Common myeloid progenitor, CD34-positive (primary cell): Measurements from ENCODE around the gene PIK3AP1.

Experiments used
- CTCF ChIA-PET: fragments of 350-600 bp; sonication (Branson Sonifier 250); formaldehyde crosslinking; loops from one replicate; lab custom pipeline; 2021; ENCODE audit warnings: antibody characterized with exemption; lab: Charles Lee
- POLR2A ChIA-PET: fragments of 350-600 bp; sonication (Branson Sonifier 250); formaldehyde crosslinking; loops from one replicate; lab custom pipeline; 2021; ENCODE audit warnings: antibody characterized with exemption; lab: Charles Lee
- DNase-seq, 3 donors: peaks; one replicate each; pipeline versions ENCODE4 v3.0.0 to v3.0.0-alpha.2; 2013
- H3K27ac ChIP-seq, 2 experiments: 1 replicate in 1 of 2; 2 replicates in 1 of 2; pipeline ENCODE4 v1.7.0; 2013; ENCODE audit warnings: inconsistent platforms in 2 of 2, low read length in 2 of 2, mild to moderate bottlenecking in 2 of 2, low read depth in 1 of 2, moderate library complexity in 1 of 2; ENCODE audit not compliant: severe bottlenecking in 2 of 2, insufficient read depth in 1 of 2, poor library complexity in 1 of 2
- H3K27me3 ChIP-seq, 5 experiments: replicated peaks in 2 of 5; 1 replicate in 3 of 5; 2 replicates in 2 of 5; pipeline versions ENCODE4 v1.6.1 to v1.7.0; 2013; ENCODE audit warnings: low read length in 4 of 5, mild to moderate bottlenecking in 2 of 5, moderate library complexity in 2 of 5, inconsistent platforms in 1 of 5; ENCODE audit not compliant: insufficient read depth in 5 of 5, control insufficient read depth in 4 of 5
- H3K36me3 ChIP-seq, 4 experiments: 1 replicate in 2 of 4; 2 replicates in 2 of 4; pipeline versions ENCODE4 v1.6.1 to v1.7.0; 2013; ENCODE audit warnings: low read length in 3 of 4, control low read depth in 1 of 4, mild to moderate bottlenecking in 1 of 4; ENCODE audit not compliant: control insufficient read depth in 4 of 4, insufficient read depth in 4 of 4
- H3K4me1 ChIP-seq, 4 experiments: 1 replicate in 3 of 4; 2 replicates in 1 of 4; pipeline versions ENCODE4 v1.6.1 to v1.7.1; 2013; ENCODE audit warnings: low read length in 3 of 4, mild to moderate bottlenecking in 3 of 4, control low read depth in 1 of 4, inconsistent platforms in 1 of 4, moderate library complexity in 1 of 4; ENCODE audit not compliant: control insufficient read depth in 4 of 4, insufficient read depth in 4 of 4; ENCODE audit errors: control extremely low read depth in 1 of 4
- H3K4me3 ChIP-seq, 7 experiments: 1 replicate in 4 of 7; 2 replicates in 3 of 7; pipeline versions ENCODE4 v1.5.1 to v1.7.0; 2013; ENCODE audit warnings: mild to moderate bottlenecking in 7 of 7, low read length in 6 of 7, moderate library complexity in 6 of 7, inconsistent platforms in 2 of 7, low read depth in 2 of 7, control low read depth in 1 of 7; ENCODE audit not compliant: insufficient read depth in 4 of 7, control insufficient read depth in 1 of 7; ENCODE audit errors: extremely low read depth in 1 of 7
- H3K9me3 ChIP-seq, 5 experiments: 1 replicate in 4 of 5; 2 replicates in 1 of 5; pipeline versions ENCODE4 v1.6.1 to v1.7.1; 2013; ENCODE audit warnings: low read length in 4 of 5, mild to moderate bottlenecking in 2 of 5, inconsistent platforms in 1 of 5, low read depth in 1 of 5, moderate library complexity in 1 of 5; ENCODE audit not compliant: control insufficient read depth in 4 of 5, insufficient read depth in 2 of 5; ENCODE audit errors: control extremely low read depth in 1 of 5
- WGBS: methylation state at CpG from one replicate; pipeline ENCODE4 v1.1.5; 2013; ENCODE audit not compliant: insufficient coverage; 5-methylcytosine and 5-hydroxymethylcytosine counted together

PIK3AP1 gene

DNA sequence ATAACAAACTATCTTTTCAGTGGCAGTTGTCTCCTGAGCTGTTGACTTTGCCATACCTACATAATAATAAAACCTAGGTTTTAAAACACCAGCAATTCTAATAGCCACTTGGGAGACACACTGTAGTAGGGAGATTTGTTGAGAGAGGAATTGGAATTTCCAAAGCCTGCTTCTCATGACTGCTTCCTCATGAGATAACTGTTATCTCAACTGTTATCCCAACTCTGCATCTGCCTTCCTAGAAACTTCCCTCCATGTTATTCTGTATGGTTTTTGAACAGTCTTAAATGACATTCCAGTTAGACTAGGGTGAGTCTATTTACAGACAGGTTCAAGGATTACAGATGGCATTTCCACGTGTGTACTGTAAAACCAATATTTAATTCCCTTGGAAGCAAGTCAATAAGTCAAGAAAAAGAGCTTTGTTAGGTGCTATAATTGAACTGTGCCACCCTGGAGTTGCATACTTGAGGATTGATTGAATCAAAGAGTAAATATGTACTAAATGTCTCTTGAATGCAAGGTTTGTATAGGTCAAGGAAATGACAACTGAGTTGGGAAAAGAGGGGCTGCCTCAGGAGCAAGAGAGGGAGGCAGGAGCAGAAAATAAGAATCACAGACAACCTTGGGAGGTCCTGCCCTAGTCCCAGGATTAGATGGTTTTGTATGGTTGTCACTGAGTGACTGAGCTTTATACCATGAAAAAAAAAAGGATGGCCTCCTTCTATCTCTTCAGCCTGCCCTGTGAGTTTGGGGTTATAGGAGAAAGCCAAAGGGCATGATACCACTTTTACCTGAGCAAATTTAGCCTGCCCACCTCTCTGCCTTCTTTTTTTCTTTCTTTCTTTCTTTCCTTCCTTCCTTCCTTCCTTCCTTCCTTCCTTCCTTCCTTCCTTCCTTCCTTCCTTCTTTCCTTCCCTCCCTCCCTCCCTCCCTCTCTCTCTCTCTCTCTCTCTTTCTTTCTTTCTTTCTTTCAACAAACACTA is 123.6 kb downstream of the PIK3AP1 start:
- 90% methylated on average over 1 of the region's 1 CpG for WGBS
- peaks cover 12 to 71% (median 36%) of the 10 kb centered on the region in 4 experiments for H3K36me3 ChIP-seq
- POLR2A ChIA-PET = no interaction called here

DNA sequence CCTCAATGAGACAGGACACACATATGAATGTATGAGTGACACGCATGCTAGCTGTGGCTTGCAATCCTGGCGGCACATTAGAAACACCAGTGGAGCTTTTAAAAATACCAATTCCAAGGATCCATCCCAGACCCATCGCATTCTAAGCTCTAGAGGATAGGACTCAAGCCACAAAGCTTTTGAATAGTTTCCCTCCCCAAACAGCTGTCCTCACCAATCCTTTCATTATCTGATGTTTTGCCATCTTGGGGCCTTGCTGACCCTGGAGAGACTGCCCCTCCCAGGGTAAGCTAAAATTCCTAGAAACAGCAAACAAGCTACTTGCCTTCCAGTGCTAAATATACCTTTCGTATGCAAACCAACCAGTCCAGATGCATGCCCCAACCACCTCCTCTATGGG is 124.6 kb downstream of the PIK3AP1 start:
- CTCF ChIA-PET = interaction anchor here (1.4 kb wide), 1 partner anchor 201 kb away, joined by 4 read pairs; no protein-coding TSS in a partner anchor
- Histone ChIP-seq H3K9me3 (peaks cover 0 to 10% (median 0%) of the 10 kb centered on the region in 5 experiments), H3K27ac (no peak overlapping the region), H3K36me3 (peaks cover 7 to 68% (median 35%) of the 10 kb centered on the region in 4 experiments), H3K4me1 (peaks cover 0 to 14% (median 11%) of the 10 kb centered on the region in 4 experiments), H3K4me3 (no peak overlapping the region), H3K27me3 (no peaks in the 10 kb centered on the region)
- POLR2A ChIA-PET = no interaction called here
- 95% methylated on average over 3 of the region's 4 CpGs for WGBS
- no peak for DNase-seq

More for the DNA sequence above, 123.6 kb downstream of the PIK3AP1 start:
- Histone ChIP-seq H3K27ac (no peak overlapping the region), H3K4me1 (peaks cover 0 to 12% (median 10%) of the 10 kb centered on the region in 4 experiments), H3K27me3 (no peaks in the 10 kb centered on the region), H3K9me3 (peaks cover 0 to 10% (median 0%) of the 10 kb centered on the region in 5 experiments), H3K4me3 (no peak overlapping the region)
- CTCF ChIA-PET = interaction anchor here (1.4 kb wide), 1 partner anchor 202 kb away, joined by 4 read pairs; no protein-coding TSS in a partner anchor
- no peak for DNase-seq

DNA sequence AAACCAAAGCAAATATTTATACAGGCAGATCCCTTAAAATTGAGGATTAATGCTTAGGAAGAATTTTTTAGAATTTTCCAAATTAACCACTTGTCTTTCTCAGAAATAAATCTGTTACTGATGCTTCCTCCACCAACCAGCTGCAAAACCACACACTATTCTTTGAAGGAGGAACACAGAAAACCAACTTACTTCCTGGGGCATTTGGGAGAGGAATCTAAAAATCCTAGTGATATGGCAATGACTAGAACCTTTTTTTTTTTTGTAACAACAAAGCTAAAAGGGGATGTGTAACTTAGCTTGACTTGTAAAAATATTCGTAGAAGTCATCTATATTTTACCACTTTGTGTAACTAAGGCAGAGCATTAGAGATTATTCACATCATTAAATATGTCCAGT is 128.4 kb downstream of the PIK3AP1 start:
- Histone ChIP-seq H3K4me3 (no peak overlapping the region), H3K27ac (no peak overlapping the region), H3K4me1 (peaks cover 11 to 30% (median 27%) of the 10 kb centered on the region in 4 experiments), H3K9me3 (peaks cover 0 to 10% (median 0%) of the 10 kb centered on the region in 5 experiments), H3K27me3 (peaks cover 0 to 5% (median 0%) of the 10 kb centered on the region in 5 experiments), H3K36me3 (peaks cover 2 to 39% (median 17%) of the 10 kb centered on the region in 4 experiments)
- CTCF ChIA-PET = interaction anchor here (1.5 kb wide), 1 partner anchor 12 kb away, joined by 4 read pairs; no protein-coding TSS in a partner anchor
- POLR2A ChIA-PET = no interaction called here
- no CpG with 5 or more reads among the region's 1 CpG for WGBS
- peak; percentile 25 to 52 (median 39) for DNase-seq

DNA sequence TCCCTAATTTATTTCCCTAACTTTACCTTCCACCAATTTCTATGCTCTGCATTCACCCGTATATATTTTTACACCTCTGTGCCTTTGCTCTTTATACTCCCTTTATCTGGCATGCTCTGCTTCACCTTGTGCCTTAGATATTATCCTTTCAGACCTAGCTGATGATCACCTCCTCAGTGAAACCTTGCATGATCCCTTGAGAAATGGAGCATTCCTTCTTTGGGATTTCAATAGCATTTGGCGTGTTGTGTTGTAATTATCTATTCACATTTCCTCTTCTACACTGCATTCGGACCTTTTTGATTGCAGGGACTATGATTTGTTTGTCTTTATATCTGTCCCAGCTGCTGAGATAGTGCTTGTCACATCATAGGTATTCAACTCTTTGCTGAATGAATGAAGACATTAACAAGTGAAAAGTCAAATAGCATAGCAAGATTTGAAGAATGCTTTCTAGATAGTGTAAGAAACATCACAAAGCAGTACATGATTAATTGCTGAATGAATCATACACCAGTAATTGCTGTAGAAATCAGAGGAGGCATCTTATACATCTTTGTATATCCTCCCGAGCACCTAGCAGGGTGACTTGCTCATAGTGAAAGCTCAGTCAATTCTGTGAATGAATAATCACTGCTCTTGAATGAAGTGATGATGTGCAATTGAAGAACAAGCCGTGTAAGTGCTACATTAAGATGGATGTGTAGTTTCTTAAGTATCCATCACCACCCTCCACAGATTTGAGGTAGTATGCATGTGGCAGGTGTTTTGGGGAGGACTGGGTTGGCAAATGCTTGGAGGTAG is 131.5 kb downstream of the PIK3AP1 start:
- ChIA-PET POLR2A (no interaction called here), CTCF (no interaction called here)
- peaks cover 0 to 5% (median 0%) of the 10 kb centered on the region in 5 experiments for H3K27me3 ChIP-seq
- peak in 1 of 3 donors; percentile 13 for DNase-seq
- H3K27ac ChIP-seq = no peak overlapping the region
- no peak overlapping the region for H3K4me3 ChIP-seq
- H3K9me3 ChIP-seq = peaks cover 0 to 3% (median 0%) of the 10 kb centered on the region in 5 experiments
- H3K36me3 ChIP-seq = peaks cover 0 to 9% (median 3%) of the 10 kb centered on the region in 4 experiments
- peaks cover 20 to 49% (median 40%) of the 10 kb centered on the region in 4 experiments for H3K4me1 ChIP-seq
- WGBS = 96% methylated on average over 2 of the region's 5 CpGs

DNA sequence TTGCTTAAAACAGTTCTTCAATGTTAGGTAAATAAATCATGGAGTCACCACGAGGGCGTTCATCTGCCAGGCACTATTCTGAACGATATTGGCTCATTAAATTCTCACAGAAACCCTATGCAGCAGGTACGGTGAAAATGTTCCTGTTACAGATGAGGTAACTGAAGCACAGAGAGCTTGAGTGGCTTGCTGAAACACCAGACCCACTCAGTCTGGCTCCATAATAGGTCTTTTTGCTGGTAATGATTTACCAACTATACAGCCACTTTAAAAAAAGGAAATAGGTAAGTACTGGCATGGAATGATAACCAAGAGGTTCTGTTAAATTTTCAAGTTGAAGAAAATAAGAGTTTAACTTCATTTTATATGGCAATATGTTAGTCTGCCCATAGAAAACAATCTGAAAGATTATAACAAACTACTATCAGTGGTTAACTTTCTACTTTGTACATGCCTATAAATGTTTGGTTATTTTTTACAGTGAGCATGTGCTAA is 132.2 kb downstream of the PIK3AP1 start:
- Histone ChIP-seq H3K4me3 (peak overlapping the region in 5 of 7 experiments; percentile 77 to 96 (median 92)), H3K27ac (peak overlapping the region; percentile 95 to 98), H3K9me3 (no peaks in the 10 kb centered on the region), H3K36me3 (peaks cover 0 to 2% (median 0%) of the 10 kb centered on the region in 4 experiments), H3K27me3 (peaks cover 0 to 5% (median 0%) of the 10 kb centered on the region in 5 experiments), H3K4me1 (peaks cover 20 to 49% (median 40%) of the 10 kb centered on the region in 4 experiments)
- 9% methylated on average over 4 of the region's 4 CpGs for WGBS
- DNase-seq = peak in 2 of 3 donors; percentile 50 to 69
- ChIA-PET CTCF (no interaction called here), POLR2A (no interaction called here)

DNA sequence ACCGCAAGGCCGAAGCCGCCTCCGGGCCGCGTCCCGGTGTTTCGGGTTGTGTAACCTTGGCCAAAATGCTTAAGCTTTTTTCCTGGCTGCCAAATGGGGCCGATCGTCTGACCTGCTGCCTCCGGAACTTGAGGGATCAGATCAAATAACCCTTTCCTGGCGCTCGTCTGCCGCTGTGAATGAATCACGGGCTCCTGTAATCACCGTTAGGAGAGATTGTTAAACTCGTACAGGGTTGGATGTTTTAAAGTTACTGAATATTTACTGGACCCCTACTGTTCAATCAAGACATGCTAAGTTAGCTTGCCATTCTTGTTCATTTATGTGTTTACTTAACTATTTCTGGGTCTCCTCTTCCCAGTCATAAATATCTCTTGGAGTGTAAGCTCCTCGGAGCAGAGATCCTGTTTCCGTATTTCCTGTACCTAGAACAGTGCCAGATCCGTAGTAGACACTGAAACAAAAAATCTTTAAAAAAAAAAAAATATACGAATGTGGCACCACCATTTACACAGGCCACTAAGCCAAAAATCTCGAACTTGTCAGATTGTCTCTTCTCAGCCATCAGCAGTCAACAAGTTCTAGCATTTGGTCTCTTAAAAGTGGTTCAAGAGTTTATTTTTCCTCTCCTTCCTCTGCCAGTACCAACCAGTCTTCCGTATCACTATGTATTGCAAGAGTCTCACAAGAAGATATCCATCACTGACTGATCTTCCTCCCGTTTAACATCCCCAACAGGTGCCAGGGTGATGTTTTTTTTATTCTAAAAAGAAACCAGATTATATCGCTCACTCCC is 132.9 kb downstream of the PIK3AP1 start:
- Histone ChIP-seq H3K4me1 (peaks cover 20 to 45% (median 38%) of the 10 kb centered on the region in 4 experiments), H3K36me3 (no peaks in the 10 kb centered on the region), H3K9me3 (no peaks in the 10 kb centered on the region), H3K4me3 (peak overlapping the region; percentile 66 to 96 (median 92)), H3K27me3 (peaks cover 0 to 5% (median 0%) of the 10 kb centered on the region in 5 experiments), H3K27ac (peak overlapping the region; percentile 95 to 98)
- CTCF ChIA-PET = no interaction called here
- POLR2A ChIA-PET = interaction anchor here (0.6 to 0.8 kb wide), 3 partner anchors 15 to 127 kb away, joined by 3 to 6 read pairs (median 4); no protein-coding TSS in a partner anchor
- DNase-seq = peak in 1 of 3 donors; percentile 55
- WGBS = 0% methylated on average over 17 of the region's 25 CpGs
